Right ventricle myocardium superior (tissue), 1 donor: ENCODE data around the gene BANF1. TPM values are rescaled to one million over a fixed set of nuclear protein-coding genes. Genes with fewer than 3 reads are reported as not detected.

Experiments
- ATAC-seq: fragments of 200-7000 bp; cut with Tn5 transposase; one replicate; pipeline ENCODE4 v1.9.1; 2020; ENCODE audit warnings: mild to moderate bottlenecking; ENCODE audit not compliant: poor library complexity
- DNase-seq: peaks from one replicate; pipeline ENCODE4 v3.0.0-alpha.2; 2020
- intact Hi-C: fragments of 100-400 bp; cut with DNase I; formaldehyde crosslinking; loops from one replicate; pipeline ENCODE4 v1.11.2; 2022
- total RNA-seq: library from RNA; stranded (reverse); fragmentation: NEBNext Ultra II Directional; extraction: Animal tissue kit (Norgen Biotek cat#: 25700); gene quantifications from one replicate; pipeline ENCODE4 v1.2.1, GENCODE V29; 2021
- donor health status: DM: no; HTN: yes; CAD: no; lungs with severe emphysema.

The BANF1 gene
- total RNA-seq, 1 donor from 2014 or later = 256 TPM

- ATAC-seq = no peak
- DNase-seq = no peak
- intact Hi-C loops = no loop called here
Observed at GRCh38 chr11:66048547-66049323, 46.4 kb downstream of the BANF1 start, which contains the start of gene GAL3ST3. TSS of gene GAL3ST3 (minus strand) at chr11:66049161. CDS start at chr11:66045415, 3,746 bp downstream.

- no peak for DNase-seq
- ATAC-seq = no peak
- intact Hi-C loops = no loop called here
Observed at GRCh38 chr11:66050581-66051231, 48.4 kb downstream of the BANF1 start.

GRCh38 chr11:66051371-66051765 is 49.1 kb downstream of the BANF1 start:
- ATAC-seq (no peak), DNase-seq (no peak)
- intact Hi-C loops = no loop called here

- intact Hi-C loops = no loop called here
- DNase-seq (peak; percentile 99), ATAC-seq (peak; percentile 96)
Observed at GRCh38 chr11:66051766-66052663, 49.7 kb downstream of the BANF1 start, which contains the start of gene SF3B2. TSS of gene SF3B2 (plus strand) at chr11:66052364. CDS start at chr11:66052385, 21 bp downstream.

- ATAC-seq (no peak), DNase-seq (no peak)
- intact Hi-C loops = no loop called here
Observed at GRCh38 chr11:66052664-66052982, 50.3 kb downstream of the BANF1 start.

Other genes starting within 250 kb of the BANF1 start
- gene AP5B1, start 221.5 kb upstream of the BANF1 start, total RNA-seq = 6.5 TPM
- gene OVOL1, start 215.4 kb upstream of the BANF1 start, total RNA-seq = not detected
- gene SNX32, start 168.5 kb upstream of the BANF1 start, total RNA-seq = not detected
- gene CFL1, start 144.3 kb upstream of the BANF1 start, total RNA-seq = 288 TPM
- 30.7 TPM for gene MUS81, start 142.1 kb upstream of the BANF1 start, total RNA-seq
- gene EFEMP2, start 129.7 kb upstream of the BANF1 start, total RNA-seq = 80.0 TPM
- 0.73 TPM for gene CTSW, start 122.7 kb upstream of the BANF1 start, total RNA-seq
- gene FIBP, start 114.0 kb upstream of the BANF1 start, total RNA-seq = 37.7 TPM
- 27.9 TPM for gene CCDC85B, start 111.8 kb upstream of the BANF1 start, total RNA-seq
- gene FOSL1, start 102.1 kb upstream of the BANF1 start, total RNA-seq = 0.70 TPM
- gene C11orf68, start 83.4 kb upstream of the BANF1 start, total RNA-seq = 36.1 TPM
- gene DRAP1, start 83.1 kb upstream of the BANF1 start, total RNA-seq = 81.9 TPM
- gene TSGA10IP, start 57.0 kb upstream of the BANF1 start, total RNA-seq = not detected
- 24.5 TPM for gene SART1, start 40.8 kb upstream of the BANF1 start, total RNA-seq
- 20.1 TPM for gene EIF1AD, start 346 bp upstream of the BANF1 start, total RNA-seq
- not detected for gene CST6, start 9.5 kb downstream of the BANF1 start, total RNA-seq
- not detected for gene CATSPER1, start 24.0 kb downstream of the BANF1 start, total RNA-seq
- 0.73 TPM for gene GAL3ST3, start 46.7 kb downstream of the BANF1 start, total RNA-seq
- gene SF3B2, start 49.9 kb downstream of the BANF1 start, total RNA-seq = 61.2 TPM
- gene PACS1, start 67.8 kb downstream of the BANF1 start, total RNA-seq = 46.5 TPM